Retinal pigment epithelial cell (primary cell): ENCODE measurements around the gene DVL1.

Experiments used
- DNase-seq: peaks from one replicate; pipeline ENCODE4 v3.0.0-alpha.2; 2010; ENCODE audit warnings: low read depth
- H3K4me3 ChIP-seq: 2 replicates; pipeline ENCODE4 v1.5.1; 2011; ENCODE audit warnings: mild to moderate bottlenecking, low read length, control low read depth, moderate library complexity
- TF ChIP-seq, protein P1 (sequence below): conservative IDR thresholded peaks from 2 replicates; pipeline ENCODE4 v1.5.1; 2011; ENCODE audit warnings: low read depth, low read length, control low read depth, inconsistent platforms

The DVL1 gene

GRCh38 chr1:1343811-1344421, 5.3 kb downstream of the DVL1 start:
- TF ChIP-seq, protein P1, sequence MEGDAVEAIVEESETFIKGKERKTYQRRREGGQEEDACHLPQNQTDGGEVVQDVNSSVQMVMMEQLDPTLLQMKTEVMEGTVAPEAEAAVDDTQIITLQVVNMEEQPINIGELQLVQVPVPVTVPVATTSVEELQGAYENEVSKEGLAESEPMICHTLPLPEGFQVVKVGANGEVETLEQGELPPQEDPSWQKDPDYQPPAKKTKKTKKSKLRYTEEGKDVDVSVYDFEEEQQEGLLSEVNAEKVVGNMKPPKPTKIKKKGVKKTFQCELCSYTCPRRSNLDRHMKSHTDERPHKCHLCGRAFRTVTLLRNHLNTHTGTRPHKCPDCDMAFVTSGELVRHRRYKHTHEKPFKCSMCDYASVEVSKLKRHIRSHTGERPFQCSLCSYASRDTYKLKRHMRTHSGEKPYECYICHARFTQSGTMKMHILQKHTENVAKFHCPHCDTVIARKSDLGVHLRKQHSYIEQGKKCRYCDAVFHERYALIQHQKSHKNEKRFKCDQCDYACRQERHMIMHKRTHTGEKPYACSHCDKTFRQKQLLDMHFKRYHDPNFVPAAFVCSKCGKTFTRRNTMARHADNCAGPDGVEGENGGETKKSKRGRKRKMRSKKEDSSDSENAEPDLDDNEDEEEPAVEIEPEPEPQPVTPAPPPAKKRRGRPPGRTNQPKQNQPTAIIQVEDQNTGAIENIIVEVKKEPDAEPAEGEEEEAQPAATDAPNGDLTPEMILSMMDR: no peak

GRCh38 chr1:1342584-1343115, 6.6 kb downstream of the DVL1 start:
- TF ChIP-seq, protein P1: no peak
- no peak for DNase-seq
- H3K4me3 ChIP-seq: no peak overlapping the region

More at GRCh38 chr1:1343811-1344421, 5.3 kb downstream of the DVL1 start:
- DNase-seq: no peak
- H3K4me3 ChIP-seq: no peak overlapping the region

DNA sequence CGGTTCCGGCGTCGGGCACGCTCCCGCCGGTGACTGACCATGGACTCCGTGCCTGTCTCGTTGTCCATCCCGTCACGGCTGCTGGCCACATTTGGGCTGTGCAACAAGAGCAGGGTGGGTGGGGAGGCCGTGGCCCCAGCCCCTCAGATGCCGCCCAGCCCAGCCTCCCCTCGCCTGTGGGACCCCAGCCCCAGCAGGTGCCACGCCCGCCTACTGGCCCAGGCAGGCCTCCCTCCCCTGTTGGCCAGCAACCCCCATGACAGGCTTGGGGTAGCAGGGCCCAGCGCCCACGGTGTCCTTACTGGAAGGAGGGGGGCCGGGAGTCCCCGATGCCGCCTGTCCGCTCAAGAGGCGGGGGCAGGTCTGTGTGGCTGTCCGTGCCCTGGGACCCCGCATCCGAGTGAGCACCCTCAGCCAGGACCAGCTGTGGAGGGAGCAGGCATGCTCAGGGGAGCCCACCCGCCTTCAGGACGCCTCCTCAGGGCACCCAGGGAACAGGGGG, 7.1 kb downstream of the DVL1 start:
- no peak overlapping the region for H3K4me3 ChIP-seq
- TF ChIP-seq, protein P1: no peak
- DNase-seq: no peak

DNA sequence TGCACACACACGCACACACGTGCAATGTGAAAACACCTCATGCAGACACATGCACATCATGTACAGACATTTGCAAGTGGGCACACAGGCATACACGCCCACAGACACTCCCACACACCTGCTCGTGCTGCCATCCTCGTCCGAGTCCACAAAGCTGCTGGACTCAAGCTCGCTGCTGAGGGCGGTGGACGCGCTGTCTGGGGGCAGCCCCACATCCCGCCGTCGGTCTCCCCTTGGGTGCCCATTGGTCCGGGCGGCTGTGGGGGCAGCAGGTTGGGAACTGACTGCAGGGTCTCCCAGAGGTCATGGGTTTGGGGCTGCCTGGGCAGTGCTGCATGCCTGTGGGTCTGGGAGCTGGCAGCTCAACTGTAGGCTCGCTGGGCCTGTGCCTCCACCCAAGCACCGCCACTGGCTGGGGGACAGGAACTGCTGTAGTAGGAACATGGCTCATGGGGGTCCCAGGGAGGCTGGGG, 7.6 kb downstream of the DVL1 start:
- TF ChIP-seq, protein P1: no peak
- H3K4me3 ChIP-seq: no peak overlapping the region
- DNase-seq: no peak

GRCh38 chr1:1340791-1341548, 8.2 kb downstream of the DVL1 start:
- DNase-seq: no peak
- TF ChIP-seq, protein P1: no peak
- H3K4me3 ChIP-seq: no peak overlapping the region

- no peak for DNase-seq
- TF ChIP-seq, protein P1: no peak
- H3K4me3 ChIP-seq: no peak overlapping the region
Measured at GRCh38 chr1:1340185-1340584, 9.0 kb downstream of the DVL1 start.

- TF ChIP-seq, protein P1: no peak
- no peak for DNase-seq
- no peak overlapping the region for H3K4me3 ChIP-seq
Measured at GRCh38 chr1:1338278-1338677, 10.9 kb downstream of the DVL1 start.
